ENCODE measurements around the gene CTAG1A.
"Not testable (repeated sequence)": the region's sequence is repeated elsewhere in the genome, so short reads cannot be mapped to it uniquely, and the experiment has no call there.

CTAG1A gene

GRCh38 chrX:154630949-154631348 is 46.0 kb downstream of the CTAG1A start:
- not testable (repeated sequence) for H3K9me3 Mint-ChIP-seq, H3K4me3 Mint-ChIP-seq, H3K4me1 Mint-ChIP-seq, H3K27ac Mint-ChIP-seq, ATAC-seq, DNase-seq, H3K27me3 Mint-ChIP-seq

- H3K4me1 Mint-ChIP-seq, ATAC-seq, H3K4me3 Mint-ChIP-seq, H3K27me3 Mint-ChIP-seq, H3K9me3 Mint-ChIP-seq, DNase-seq, H3K27ac Mint-ChIP-seq: not testable (repeated sequence)
These were observed 48.7 kb downstream of the CTAG1A start for GRCh38 chrX:154633661-154634060.
